Right lobe of liver (tissue), 6 donors: ENCODE results near the gene C3orf49. TPM values are rescaled to one million over a fixed set of nuclear protein-coding genes. Genes with fewer than 3 reads are reported as not detected.
A peak's percentile ranks its signal among the peaks of the same experiment; 100 is the strongest.

Source experiments
- ATAC-seq, 4 donors: fragments of 200-7000 bp; cut with Tn5 transposase; one replicate each; pipeline ENCODE4 v1.9.1; 2020; ENCODE audit warnings: mild to moderate bottlenecking in 4 of 4, moderate library complexity in 4 of 4
- DNase-seq, 3 donors: peaks; one replicate each; pipeline ENCODE4 v3.0.0-alpha.2; 2020
- H3K27ac ChIP-seq, 3 donors: fragments of 200-600 bp; one replicate each; pipeline ENCODE4 v1.8.0; 2022
- H3K27me3 ChIP-seq, 2 donors: fragments of 200-600 bp; one replicate each; pipeline ENCODE4 v1.8.0; 2022
- H3K36me3 ChIP-seq, 4 donors: fragments of 200-600 bp; sonication (generic) in 1 of 4; one replicate each; pipeline versions ENCODE4 v1.5.1 to v1.8.0; 2017 to 2022; ENCODE audit warnings: control low read depth in 1 of 4
- H3K4me1 ChIP-seq, 4 donors: fragments of 200-600 bp; sonication (generic) in 1 of 4; one replicate each; pipeline versions ENCODE4 v1.5.1 to v1.8.0; 2017 to 2022; ENCODE audit warnings: control low read depth in 1 of 4
- H3K4me3 ChIP-seq, 3 donors: fragments of 200-600 bp; one replicate each; pipeline ENCODE4 v1.8.0; 2022
- H3K9me3 ChIP-seq, 4 donors: fragments of 200-600 bp; sonication (generic) in 1 of 4; one replicate each; pipeline versions ENCODE4 v1.5.1 to v1.8.0; 2017 to 2022; ENCODE audit warnings: control low read depth in 1 of 4
- POLR2A ChIP-seq: fragments of 450-650 bp; IDR thresholded peaks from one replicate; pipeline ENCODE4 v1.6.1; 2017; ENCODE audit warnings: antibody characterized with exemption, mild to moderate bottlenecking
- WGBS: methylation state at CpG from one replicate; pipeline ENCODE4 v1.1.6; 2018; ENCODE audit warnings: low coverage, low lambda C conversion rate; ENCODE audit not compliant: insufficient coverage; ENCODE audit errors: missing lambda C conversion rate; 5-methylcytosine and 5-hydroxymethylcytosine counted together
- intact Hi-C, 2 donors: fragments of 100-400 bp; cut with DNase I; formaldehyde crosslinking; loops; one replicate each; pipeline versions ENCODE4 v1.11.2 to v1.14.1; 2022
- total RNA-seq, 6 experiments: library from RNA; depleted of rRNA in 2 of 6; stranded (reverse); fragments of >200 nt in 2 of 6; fragmentation: NEBNext Ultra II Directional in 3 of 6; extraction: Animal tissue kit (Norgen Biotek cat#: 25700) in 3 of 6; gene quantifications; one replicate each; pipeline versions ENCODE4 v1.1.0 to v1.2.4, GENCODE V29; 2016 to 2023
- TF ChIP-seq, protein P1 (sequence below), 4 donors: fragments of 200-600 bp in 3 of 4; fragments of 450-650 bp in 1 of 4; IDR thresholded peaks; one replicate each; pipeline versions ENCODE4 v1.5.1 to v1.8.0; 2016 to 2022; ENCODE audit warnings: antibody characterized with exemption in 4 of 4, mild to moderate bottlenecking in 2 of 4
- donor health status: DM: no; HTN: yes; CAD: no.
- donor health status: DM: no; HTN: no; CAD: no.
- donor health status: DM: no; HTN: no; CAD: no.
- donor health status: DM: no; HTN: yes; CAD: no.
- donor health status: DM: no; HTN: yes; CAD: no.

The C3orf49 gene
- total RNA-seq, 6 experiments from 2014 or later, result not detected

DNA sequence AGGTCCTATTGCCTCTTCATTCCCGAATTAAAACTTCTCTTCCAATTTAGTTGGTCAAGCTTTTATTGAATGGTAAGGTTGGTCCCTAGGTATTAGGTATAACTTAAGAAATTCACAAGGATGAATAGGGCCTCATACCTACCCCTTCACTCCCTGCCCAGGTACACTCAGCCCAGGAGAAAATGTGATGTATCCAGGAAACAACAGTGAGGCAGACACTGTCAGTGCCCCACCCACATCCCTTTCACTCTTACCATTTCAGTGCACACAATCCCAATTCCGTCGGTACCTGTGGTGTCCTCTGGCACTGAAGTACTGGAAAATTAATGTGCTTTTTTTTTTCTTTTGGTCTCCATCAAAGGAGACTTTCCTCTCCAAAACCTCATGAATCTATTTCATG, 10.5 kb upstream of the C3orf49 start:
- ATAC-seq (no peak), DNase-seq (no peak)
- H3K4me1 ChIP-seq, result no peaks in the 10 kb centered on the region
- H3K27me3 ChIP-seq, result no peaks in the 10 kb centered on the region
- no peaks in the 10 kb centered on the region for H3K9me3 ChIP-seq
- intact Hi-C loops, result no loop called here
- no peaks in the 10 kb centered on the region for H3K36me3 ChIP-seq
- H3K27ac ChIP-seq, result no peak overlapping the region
- TF ChIP-seq, protein P1, sequence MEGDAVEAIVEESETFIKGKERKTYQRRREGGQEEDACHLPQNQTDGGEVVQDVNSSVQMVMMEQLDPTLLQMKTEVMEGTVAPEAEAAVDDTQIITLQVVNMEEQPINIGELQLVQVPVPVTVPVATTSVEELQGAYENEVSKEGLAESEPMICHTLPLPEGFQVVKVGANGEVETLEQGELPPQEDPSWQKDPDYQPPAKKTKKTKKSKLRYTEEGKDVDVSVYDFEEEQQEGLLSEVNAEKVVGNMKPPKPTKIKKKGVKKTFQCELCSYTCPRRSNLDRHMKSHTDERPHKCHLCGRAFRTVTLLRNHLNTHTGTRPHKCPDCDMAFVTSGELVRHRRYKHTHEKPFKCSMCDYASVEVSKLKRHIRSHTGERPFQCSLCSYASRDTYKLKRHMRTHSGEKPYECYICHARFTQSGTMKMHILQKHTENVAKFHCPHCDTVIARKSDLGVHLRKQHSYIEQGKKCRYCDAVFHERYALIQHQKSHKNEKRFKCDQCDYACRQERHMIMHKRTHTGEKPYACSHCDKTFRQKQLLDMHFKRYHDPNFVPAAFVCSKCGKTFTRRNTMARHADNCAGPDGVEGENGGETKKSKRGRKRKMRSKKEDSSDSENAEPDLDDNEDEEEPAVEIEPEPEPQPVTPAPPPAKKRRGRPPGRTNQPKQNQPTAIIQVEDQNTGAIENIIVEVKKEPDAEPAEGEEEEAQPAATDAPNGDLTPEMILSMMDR (IDR thresholded peaks at IDR 0.05), result no peak
- TF ChIP-seq POLR2A, result no peak
- H3K4me3 ChIP-seq, result no peak overlapping the region
- 74% methylated on average over 3 of the region's 3 CpGs for WGBS

DNA sequence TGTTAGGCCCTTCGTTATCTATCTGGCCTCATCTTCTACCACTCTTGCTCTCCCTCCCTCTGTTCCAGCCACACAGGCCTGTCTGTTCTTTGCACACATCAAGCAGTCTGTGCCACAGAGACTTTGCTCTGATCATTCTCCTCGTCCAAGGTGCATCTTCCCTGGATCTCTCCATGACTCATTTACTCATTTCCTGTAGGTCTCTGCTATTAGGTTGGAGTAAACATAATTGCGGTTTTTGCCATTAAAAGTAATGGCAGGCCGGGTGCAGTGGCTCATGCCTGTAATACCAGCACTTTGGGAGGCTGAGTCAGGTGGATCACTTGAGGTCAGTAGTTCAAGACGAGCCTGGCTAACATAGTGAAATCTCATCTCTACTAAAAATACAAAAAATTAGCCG, 9.5 kb upstream of the C3orf49 start:
- H3K4me1 ChIP-seq, result no peaks in the 10 kb centered on the region
- H3K36me3 ChIP-seq, result no peaks in the 10 kb centered on the region
- H3K4me3 ChIP-seq, result no peak overlapping the region
- no peak for ATAC-seq
- intact Hi-C loops, result loop anchor here in 1 of 2 donors (10.0 kb wide), 1 partner anchor 455 kb away; no protein-coding TSS in a partner anchor
- WGBS, result 86% methylated on average over 6 of the region's 6 CpGs
- no peak for DNase-seq
- no peaks in the 10 kb centered on the region for H3K9me3 ChIP-seq
- H3K27ac ChIP-seq, result no peak overlapping the region
- H3K27me3 ChIP-seq, result no peaks in the 10 kb centered on the region
- TF ChIP-seq, protein P1 (IDR thresholded peaks at IDR 0.05), result no peak
- TF ChIP-seq POLR2A, result no peak

- Histone ChIP-seq H3K27ac (no peak overlapping the region), H3K4me1 (no peaks in the 10 kb centered on the region), H3K27me3 (no peaks in the 10 kb centered on the region), H3K4me3 (no peak overlapping the region), H3K9me3 (no peaks in the 10 kb centered on the region), H3K36me3 (no peaks in the 10 kb centered on the region)
- TF ChIP-seq, protein P1 (IDR thresholded peaks at IDR 0.05), result no peak
- intact Hi-C loops, result loop anchor here in 1 of 2 donors (10.0 kb wide), 1 partner anchor 459 kb away; no protein-coding TSS in a partner anchor
- DNase-seq, result no peak
- peak; percentile 53 to 81 (median 72) for ATAC-seq
- 40% methylated on average over 3 of the region's 3 CpGs for WGBS
Measured at GRCh38 chr3:63814237-63814636, 4.9 kb upstream of the C3orf49 start.

DNA sequence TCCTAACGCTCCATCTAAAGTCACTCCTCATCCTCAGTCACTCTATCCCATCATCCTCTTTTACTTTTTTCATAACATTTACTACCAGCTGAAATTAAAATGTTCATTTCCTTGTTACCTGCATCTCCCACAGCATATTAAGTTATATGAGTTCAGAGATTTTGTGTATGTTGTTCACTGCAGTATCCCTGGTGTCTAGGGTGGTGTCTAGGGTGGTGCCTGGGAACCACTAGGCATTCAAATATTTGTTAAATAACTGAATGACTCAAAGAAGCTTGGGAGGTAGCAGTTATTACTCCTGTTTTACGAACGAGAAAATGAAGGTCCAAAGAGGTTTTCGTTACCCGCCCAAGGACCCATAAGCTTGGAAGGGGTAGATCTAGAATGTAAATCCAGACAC, 1.9 kb upstream of the C3orf49 start:
- Histone ChIP-seq H3K4me1 (no peaks in the 10 kb centered on the region), H3K4me3 (no peak overlapping the region), H3K36me3 (no peaks in the 10 kb centered on the region), H3K9me3 (no peaks in the 10 kb centered on the region), H3K27ac (no peak overlapping the region), H3K27me3 (no peaks in the 10 kb centered on the region)
- DNase-seq, result no peak
- intact Hi-C loops, result loop anchor here (5.0 to 10.0 kb wide), 2 partner anchors 462 to 465 kb away; no protein-coding TSS in a partner anchor
- ATAC-seq, result no peak
- 89% methylated on average over 5 of the region's 5 CpGs for WGBS
- TF ChIP-seq POLR2A, result no peak
- TF ChIP-seq, protein P1 (IDR thresholded peaks at IDR 0.05), result no peak
